K562 (cell line): ENCODE measurements around the gene WDR20. TPM values are rescaled to one million over a fixed set of nuclear protein-coding genes. Genes with fewer than 3 reads are reported as not detected.
A peak's percentile ranks its signal among the peaks of the same experiment; 100 is the strongest.

Source experiments
- ATF7 ChIP-seq: fragments of 450-650 bp; IDR thresholded peaks from 2 replicates; pipeline ENCODE4 v1.7.1; 2014; ENCODE audit warnings: mild to moderate bottlenecking, moderate library complexity
- BDP1 ChIP-seq: IDR thresholded peaks from 3 replicates; pipeline ENCODE4 v1.6.1; 2011; ENCODE audit not compliant: insufficient read length, insufficient read depth
- BRCA1 ChIP-seq, 2 experiments: fragments of 450-650 bp in 1 of 2; sonication (generic) in 1 of 2; formaldehyde crosslinking in 1 of 2; IDR thresholded peaks; 2 replicates each; pipeline versions ENCODE4 v1.5.0 to v1.6.1; 2017 to 2020; ENCODE audit warnings: mild to moderate bottlenecking in 1 of 2, missing genetic modification reagents in 1 of 2
- CHCHD3 ChIP-seq: fragments of 250-450 bp; sonication (Bioruptor Pico); IDR thresholded peaks from 2 replicates; pipeline ENCODE4 v2.1.2; 2022; ENCODE audit warnings: mild to moderate bottlenecking
- EHMT2 ChIP-seq: fragments of 450-650 bp; IDR thresholded peaks from 2 replicates; pipeline ENCODE4 v1.6.1; 2018; ENCODE audit warnings: antibody characterized with exemption
- JUNB ChIP-seq: fragments of 450-650 bp; formaldehyde crosslinking; conservative IDR thresholded peaks from 2 replicates; pipeline ENCODE4 v1.4.0; 2020; ENCODE audit warnings: mild to moderate bottlenecking
- NR2F6 ChIP-seq: fragments of 450-650 bp; formaldehyde crosslinking; IDR thresholded peaks from 2 replicates; pipeline ENCODE4 v1.4.0; 2020; ENCODE audit warnings: mild to moderate bottlenecking
- XRCC4 ChIP-seq: IDR thresholded peaks from one replicate; pipeline ENCODE4 v1.6.1; 2011; ENCODE audit not compliant: insufficient read depth, insufficient read length; ENCODE audit errors: extremely low read depth
- ZBTB43 ChIP-seq: sonication (generic); formaldehyde crosslinking; IDR thresholded peaks from 2 replicates; pipeline ENCODE4 v1.8.0; 2023; ENCODE audit warnings: mild to moderate bottlenecking, missing genetic modification reagents
- ZKSCAN8 ChIP-seq: fragments of 200-800 bp; sonication (Bioruptor generic); IDR thresholded peaks from 2 replicates; pipeline ENCODE4 v1.6.1; 2016; ENCODE audit warnings: missing genetic modification characterization, missing compliant biosample characterization
- ZNF124 ChIP-seq: sonication (generic); formaldehyde crosslinking; IDR thresholded peaks from 2 replicates; pipeline ENCODE4 v1.8.1; 2022; ENCODE audit warnings: missing genetic modification reagents
- polyA plus RNA-seq, 8 experiments: library from polyadenylated mRNA; depleted of rRNA in 4 of 8; stranded (reverse) in 5 of 8; unstranded in 3 of 8; fragments of >200 nt; fragmentation: Nextera tagmentation in 2 of 8; fragmentation: Illumina TruSeq in 1 of 8; extraction: Ambion mirVana in 2 of 8; extraction: Trizol in 1 of 8; gene quantifications; 2 replicates each; pipeline versions ENCODE4 v1.2.1 to v1.2.3, GENCODE V29; 2011 to 2014; ENCODE audit warnings: inconsistent platforms in 1 of 8, missing spikeins in 1 of 8
- total RNA-seq, 7 experiments: library from RNA; depleted of rRNA in 6 of 7; stranded (reverse); fragments of >200 nt in 6 of 7; fragmentation: Illumina TruSeq in 2 of 7; extraction: Trizol in 2 of 7; gene quantifications; 2 replicates each; pipeline versions ENCODE4 v1.2.1 to v1.2.3, GENCODE V29; 2011 to 2021; ENCODE audit warnings: low replicate concordance in 1 of 7
- TF ChIP-seq, protein P1 (sequence below): fragments of 450-650 bp; formaldehyde crosslinking; IDR thresholded peaks from 2 replicates; pipeline ENCODE4 v1.4.0; 2022; ENCODE audit warnings: missing genetic modification characterization
- TF ChIP-seq, protein P2 (sequence below): fragments of 250-450 bp; sonication (Bioruptor Pico); IDR thresholded peaks from 2 replicates; pipeline ENCODE4 v1.4.0; 2020
- TF ChIP-seq, protein P3 (sequence below): IDR thresholded peaks from 2 replicates; pipeline ENCODE4 v1.6.1; 2016; ENCODE audit warnings: missing genetic modification characterization, missing compliant biosample characterization
- TF ChIP-seq, protein P4 (sequence below): fragments of 250-450 bp; sonication (Bioruptor Pico); IDR thresholded peaks from 2 replicates; pipeline ENCODE4 v1.5.0; 2021; ENCODE audit warnings: mild to moderate bottlenecking, borderline replicate concordance

The WDR20 gene
- total and polyA plus RNA-seq, 9 of the 15 experiments (the other 6 are each of a cell fraction or from before 2014, with no cell fraction given), result 7.0 to 15.3 (median 11.8) TPM

GRCh38 chr14:102139286-102140026 is at the start of gene WDR20 (continued):
- TF ChIP-seq ZBTB43 (0 out of 2 replicates have a peak, but pooled peaks have one; percentile 29), CHCHD3 (CRISPR knock-in tag) (no peak), ZNF124 (no peak), ZKSCAN8 (no peak), XRCC4 (no peak), JUNB (CRISPR knock-in tag) (no peak), BRCA1 (IDR thresholded peaks at IDR 0.05) (no peak), BRCA1 (CRISPR knock-in tag; IDR thresholded peaks at IDR 0.05) (no peak), ATF7 (peak; percentile 45; the same call in 1 of the 2 replicates), EHMT2 (no peak), NR2F6 (no peak), BDP1 (no peak)
- TF ChIP-seq, protein P1, sequence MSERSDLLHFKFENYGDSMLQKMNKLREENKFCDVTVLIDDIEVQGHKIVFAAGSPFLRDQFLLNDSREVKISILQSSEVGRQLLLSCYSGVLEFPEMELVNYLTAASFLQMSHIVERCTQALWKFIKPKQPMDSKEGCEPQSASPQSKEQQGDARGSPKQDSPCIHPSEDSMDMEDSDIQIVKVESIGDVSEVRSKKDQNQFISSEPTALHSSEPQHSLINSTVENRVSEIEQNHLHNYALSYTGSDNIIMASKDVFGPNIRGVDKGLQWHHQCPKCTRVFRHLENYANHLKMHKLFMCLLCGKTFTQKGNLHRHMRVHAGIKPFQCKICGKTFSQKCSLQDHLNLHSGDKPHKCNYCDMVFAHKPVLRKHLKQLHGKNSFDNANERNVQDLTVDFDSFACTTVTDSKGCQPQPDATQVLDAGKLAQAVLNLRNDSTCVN (CRISPR knock-in tag), result no peak
- TF ChIP-seq, protein P2, sequence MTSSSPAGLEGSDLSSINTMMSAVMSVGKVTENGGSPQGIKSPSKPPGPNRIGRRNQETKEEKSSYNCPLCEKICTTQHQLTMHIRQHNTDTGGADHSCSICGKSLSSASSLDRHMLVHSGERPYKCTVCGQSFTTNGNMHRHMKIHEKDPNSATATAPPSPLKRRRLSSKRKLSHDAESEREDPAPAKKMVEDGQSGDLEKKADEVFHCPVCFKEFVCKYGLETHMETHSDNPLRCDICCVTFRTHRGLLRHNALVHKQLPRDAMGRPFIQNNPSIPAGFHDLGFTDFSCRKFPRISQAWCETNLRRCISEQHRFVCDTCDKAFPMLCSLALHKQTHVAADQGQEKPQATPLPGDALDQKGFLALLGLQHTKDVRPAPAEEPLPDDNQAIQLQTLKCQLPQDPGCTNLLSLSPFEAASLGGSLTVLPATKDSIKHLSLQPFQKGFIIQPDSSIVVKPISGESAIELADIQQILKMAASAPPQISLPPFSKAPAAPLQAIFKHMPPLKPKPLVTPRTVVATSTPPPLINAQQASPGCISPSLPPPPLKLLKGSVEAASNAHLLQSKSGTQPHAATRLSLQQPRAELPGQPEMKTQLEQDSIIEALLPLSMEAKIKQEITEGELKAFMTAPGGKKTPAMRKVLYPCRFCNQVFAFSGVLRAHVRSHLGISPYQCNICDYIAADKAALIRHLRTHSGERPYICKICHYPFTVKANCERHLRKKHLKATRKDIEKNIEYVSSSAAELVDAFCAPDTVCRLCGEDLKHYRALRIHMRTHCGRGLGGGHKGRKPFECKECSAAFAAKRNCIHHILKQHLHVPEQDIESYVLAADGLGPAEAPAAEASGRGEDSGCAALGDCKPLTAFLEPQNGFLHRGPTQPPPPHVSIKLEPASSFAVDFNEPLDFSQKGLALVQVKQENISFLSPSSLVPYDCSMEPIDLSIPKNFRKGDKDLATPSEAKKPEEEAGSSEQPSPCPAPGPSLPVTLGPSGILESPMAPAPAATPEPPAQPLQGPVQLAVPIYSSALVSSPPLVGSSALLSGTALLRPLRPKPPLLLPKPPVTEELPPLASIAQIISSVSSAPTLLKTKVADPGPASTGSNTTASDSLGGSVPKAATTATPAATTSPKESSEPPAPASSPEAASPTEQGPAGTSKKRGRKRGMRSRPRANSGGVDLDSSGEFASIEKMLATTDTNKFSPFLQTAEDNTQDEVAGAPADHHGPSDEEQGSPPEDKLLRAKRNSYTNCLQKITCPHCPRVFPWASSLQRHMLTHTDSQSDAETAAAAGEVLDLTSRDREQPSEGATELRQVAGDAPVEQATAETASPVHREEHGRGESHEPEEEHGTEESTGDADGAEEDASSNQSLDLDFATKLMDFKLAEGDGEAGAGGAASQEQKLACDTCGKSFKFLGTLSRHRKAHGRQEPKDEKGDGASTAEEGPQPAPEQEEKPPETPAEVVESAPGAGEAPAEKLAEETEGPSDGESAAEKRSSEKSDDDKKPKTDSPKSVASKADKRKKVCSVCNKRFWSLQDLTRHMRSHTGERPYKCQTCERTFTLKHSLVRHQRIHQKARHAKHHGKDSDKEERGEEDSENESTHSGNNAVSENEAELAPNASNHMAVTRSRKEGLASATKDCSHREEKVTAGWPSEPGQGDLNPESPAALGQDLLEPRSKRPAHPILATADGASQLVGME, result 0 out of 2 replicates have a peak, but pooled peaks have one; percentile 55
- TF ChIP-seq, protein P3, sequence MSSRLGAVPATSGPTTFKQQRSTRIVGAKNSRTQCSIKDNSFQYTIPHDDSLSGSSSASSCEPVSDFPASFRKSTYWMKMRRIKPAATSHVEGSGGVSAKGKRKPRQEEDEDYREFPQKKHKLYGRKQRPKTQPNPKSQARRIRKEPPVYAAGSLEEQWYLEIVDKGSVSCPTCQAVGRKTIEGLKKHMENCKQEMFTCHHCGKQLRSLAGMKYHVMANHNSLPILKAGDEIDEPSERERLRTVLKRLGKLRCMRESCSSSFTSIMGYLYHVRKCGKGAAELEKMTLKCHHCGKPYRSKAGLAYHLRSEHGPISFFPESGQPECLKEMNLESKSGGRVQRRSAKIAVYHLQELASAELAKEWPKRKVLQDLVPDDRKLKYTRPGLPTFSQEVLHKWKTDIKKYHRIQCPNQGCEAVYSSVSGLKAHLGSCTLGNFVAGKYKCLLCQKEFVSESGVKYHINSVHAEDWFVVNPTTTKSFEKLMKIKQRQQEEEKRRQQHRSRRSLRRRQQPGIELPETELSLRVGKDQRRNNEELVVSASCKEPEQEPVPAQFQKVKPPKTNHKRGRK (tag), result no peak
- TF ChIP-seq, protein P4, sequence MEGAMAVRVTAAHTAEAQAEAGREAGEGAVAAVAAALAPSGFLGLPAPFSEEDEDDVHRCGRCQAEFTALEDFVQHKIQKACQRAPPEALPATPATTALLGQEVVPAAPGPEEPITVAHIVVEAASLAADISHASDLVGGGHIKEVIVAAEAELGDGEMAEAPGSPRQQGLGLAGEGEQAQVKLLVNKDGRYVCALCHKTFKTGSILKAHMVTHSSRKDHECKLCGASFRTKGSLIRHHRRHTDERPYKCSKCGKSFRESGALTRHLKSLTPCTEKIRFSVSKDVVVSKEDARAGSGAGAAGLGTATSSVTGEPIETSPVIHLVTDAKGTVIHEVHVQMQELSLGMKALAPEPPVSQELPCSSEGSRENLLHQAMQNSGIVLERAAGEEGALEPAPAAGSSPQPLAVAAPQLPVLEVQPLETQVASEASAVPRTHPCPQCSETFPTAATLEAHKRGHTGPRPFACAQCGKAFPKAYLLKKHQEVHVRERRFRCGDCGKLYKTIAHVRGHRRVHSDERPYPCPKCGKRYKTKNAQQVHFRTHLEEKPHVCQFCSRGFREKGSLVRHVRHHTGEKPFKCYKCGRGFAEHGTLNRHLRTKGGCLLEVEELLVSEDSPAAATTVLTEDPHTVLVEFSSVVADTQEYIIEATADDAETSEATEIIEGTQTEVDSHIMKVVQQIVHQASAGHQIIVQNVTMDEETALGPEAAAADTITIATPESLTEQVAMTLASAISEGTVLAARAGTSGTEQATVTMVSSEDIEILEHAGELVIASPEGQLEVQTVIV (CRISPR knock-in tag), result no peak
